Measurements from ENCODE around the gene ATP11A.
A peak's percentile ranks its signal among the peaks of the same experiment; 100 is the strongest.

ATP11A gene

GRCh38 chr13:112689303-112690245 is at the start of gene ATP11A:
ATP11A (plus strand) TSS chr13:112690038; CDS start chr13:112690417, 379 bp downstream.
- H3K4me3 ChIP-seq (ENCODE audit: insufficient read length, low read depth): peak within 1 kb of the TSS; percentile 65

DNA sequence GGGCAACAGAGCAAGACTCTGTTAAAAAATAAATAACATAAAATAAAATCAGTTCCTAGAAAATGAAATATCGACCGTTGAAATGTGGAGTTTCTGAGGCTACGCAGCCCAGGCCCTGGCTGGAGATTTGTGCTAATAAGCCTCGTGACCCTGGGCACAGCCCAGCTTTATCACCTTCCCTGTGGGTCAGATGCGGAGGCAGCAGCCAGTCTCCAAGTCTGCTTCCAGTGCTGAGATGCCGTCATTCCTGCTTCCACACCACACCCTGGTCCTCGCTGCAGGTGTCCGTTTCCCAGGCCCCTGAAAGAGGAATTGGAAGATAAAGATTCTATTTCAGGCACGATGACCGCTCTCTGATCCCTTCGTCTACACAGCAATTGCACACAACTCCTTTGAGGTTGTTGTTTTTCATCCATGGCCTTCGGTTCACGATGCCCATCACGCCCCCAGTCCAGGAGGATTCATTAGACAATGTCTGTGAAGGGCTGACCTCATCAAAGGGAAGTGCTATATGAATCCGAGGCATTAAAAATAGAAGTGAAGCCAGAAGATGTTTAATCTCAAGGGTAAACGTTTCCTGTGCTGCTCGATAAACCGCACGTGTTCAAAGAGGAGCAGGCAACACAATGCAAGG is 48.3 kb upstream of the ATP11A start:
- no peak for DNase-seq (ENCODE audit: low read depth, low spot score)
- no peak overlapping the region for H3K9ac ChIP-seq (ENCODE audit: insufficient read length, low read depth)
- peaks cover 25% of the 10 kb centered on the region for H3K27me3 ChIP-seq (ENCODE audit: insufficient read depth, insufficient read length)
- H3K4me3 ChIP-seq (ENCODE audit: insufficient read length, low read depth): no peak overlapping the region
- no peaks in the 10 kb centered on the region for H3K9me3 ChIP-seq (ENCODE audit: insufficient read depth, low read length)
- TF ChIP-seq YY1 (IDR thresholded peaks at IDR 0.05; ENCODE audit: insufficient read depth, insufficient read length): no peak
- no peak for TF ChIP-seq ZNF274 (IDR thresholded peaks at IDR 0.05; ENCODE audit: low read depth, low read length)
- no peak for TF ChIP-seq SUZ12 (IDR thresholded peaks at IDR 0.05; ENCODE audit: extremely low read depth, insufficient read depth, insufficient read length)
- no peaks in the 10 kb centered on the region for H3K4me1 ChIP-seq (ENCODE audit: insufficient read depth, insufficient read length)
- no peaks in the 10 kb centered on the region for H3K36me3 ChIP-seq (ENCODE audit: insufficient read depth, insufficient read length, low read length)

More at GRCh38 chr13:112689303-112690245, at the start of gene ATP11A:
- DNase-seq (ENCODE audit: low read depth, low spot score): peak; percentile 64
- peak within 1 kb of the TSS; percentile 87 for H3K9ac ChIP-seq (ENCODE audit: insufficient read length, low read depth)
- H3K4me1 ChIP-seq (ENCODE audit: insufficient read depth, insufficient read length): peaks cover 8% of the 10 kb centered on the region
- H3K9me3 ChIP-seq (ENCODE audit: insufficient read depth, low read length): no peaks in the 10 kb centered on the region
- H3K27me3 ChIP-seq (ENCODE audit: insufficient read depth, insufficient read length): peaks cover 7% of the 10 kb centered on the region
- no peaks in the 10 kb centered on the region for H3K36me3 ChIP-seq (ENCODE audit: insufficient read depth, insufficient read length, low read length)
- TF ChIP-seq YY1 (IDR thresholded peaks at IDR 0.05; ENCODE audit: insufficient read depth, insufficient read length) (no peak), ZNF274 (IDR thresholded peaks at IDR 0.05; ENCODE audit: low read depth, low read length) (no peak), SUZ12 (IDR thresholded peaks at IDR 0.05; ENCODE audit: extremely low read depth, insufficient read depth, insufficient read length) (no peak)

DNA sequence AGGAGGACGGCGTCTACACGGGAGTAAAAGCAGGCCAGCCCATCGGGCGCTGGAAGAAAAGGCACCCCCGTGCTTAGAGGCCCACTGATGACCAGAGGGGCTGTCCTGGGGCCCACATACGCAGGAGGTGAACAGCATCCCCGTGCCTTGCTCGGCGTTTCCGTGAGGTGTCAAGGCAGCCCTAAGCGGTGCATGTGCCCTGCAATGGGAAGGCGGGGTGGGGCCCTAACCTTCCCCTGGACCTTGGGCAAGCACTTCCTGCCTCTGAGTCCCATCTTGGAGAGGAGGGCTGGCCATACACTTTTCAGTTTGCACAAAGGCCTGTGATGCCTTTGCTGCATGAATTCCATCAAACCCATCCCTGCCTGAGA is 47.8 kb upstream of the ATP11A start:
- Histone ChIP-seq H3K9me3 (ENCODE audit: insufficient read depth, low read length) (no peaks in the 10 kb centered on the region), H3K9ac (ENCODE audit: insufficient read length, low read depth) (no peak overlapping the region)
- TF ChIP-seq SUZ12 (IDR thresholded peaks at IDR 0.05; ENCODE audit: extremely low read depth, insufficient read depth, insufficient read length) (no peak), ZNF274 (IDR thresholded peaks at IDR 0.05; ENCODE audit: low read depth, low read length) (no peak), YY1 (IDR thresholded peaks at IDR 0.05; ENCODE audit: insufficient read depth, insufficient read length) (no peak)

DNA sequence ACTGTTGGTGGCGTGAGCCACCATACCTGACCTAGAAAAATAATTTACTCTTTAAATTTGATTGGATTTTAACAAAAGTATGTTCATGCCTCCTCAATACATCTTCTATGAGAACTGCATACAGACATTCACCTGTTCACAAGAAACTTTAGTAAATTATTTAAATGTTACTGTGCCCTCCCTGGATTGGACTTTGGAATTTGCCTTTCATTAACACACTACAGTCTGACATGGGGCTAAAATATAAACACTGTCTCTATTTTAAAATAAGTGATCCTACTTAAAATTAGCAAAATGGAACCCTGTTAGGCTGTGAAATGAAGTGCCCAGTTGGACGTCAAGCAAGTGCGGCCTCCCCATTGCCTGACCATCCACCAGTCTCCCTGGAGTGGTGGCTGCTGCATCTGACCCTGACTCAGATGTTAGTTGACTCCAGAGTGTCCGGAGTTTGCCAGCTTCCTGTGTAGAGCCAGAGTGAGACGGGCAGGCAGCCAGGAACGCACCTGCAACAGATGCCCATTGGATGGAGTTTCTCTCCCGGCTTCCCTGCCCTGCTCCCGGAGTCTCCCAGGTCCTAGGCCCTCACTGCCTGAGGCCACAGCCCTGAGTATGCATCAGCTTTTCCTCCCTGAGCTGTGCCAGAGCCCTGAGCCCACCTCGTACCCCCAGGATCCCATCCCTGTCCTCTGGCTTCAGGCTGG is 45.9 kb upstream of the ATP11A start:
- H3K4me3 ChIP-seq (ENCODE audit: insufficient read length, low read depth): no peak overlapping the region
- no peak for DNase-seq (ENCODE audit: low read depth, low spot score)
- peaks cover 6% of the 10 kb centered on the region for H3K4me1 ChIP-seq (ENCODE audit: insufficient read depth, insufficient read length)
- no peaks in the 10 kb centered on the region for H3K36me3 ChIP-seq (ENCODE audit: insufficient read depth, insufficient read length, low read length)
- TF ChIP-seq YY1 (IDR thresholded peaks at IDR 0.05; ENCODE audit: insufficient read depth, insufficient read length): no peak
- TF ChIP-seq SUZ12 (IDR thresholded peaks at IDR 0.05; ENCODE audit: extremely low read depth, insufficient read depth, insufficient read length): no peak
- TF ChIP-seq ZNF274 (IDR thresholded peaks at IDR 0.05; ENCODE audit: low read depth, low read length): no peak
- peaks cover 20% of the 10 kb centered on the region for H3K27me3 ChIP-seq (ENCODE audit: insufficient read depth, insufficient read length)
- no peak overlapping the region for H3K9ac ChIP-seq (ENCODE audit: insufficient read length, low read depth)
- H3K9me3 ChIP-seq (ENCODE audit: insufficient read depth, low read length): no peaks in the 10 kb centered on the region

More for the DNA sequence above, 47.8 kb upstream of the ATP11A start:
- Histone ChIP-seq H3K4me3 (ENCODE audit: insufficient read length, low read depth) (no peak overlapping the region), H3K27me3 (ENCODE audit: insufficient read depth, insufficient read length) (peaks cover 25% of the 10 kb centered on the region), H3K4me1 (ENCODE audit: insufficient read depth, insufficient read length) (peaks cover under 1% of the 10 kb centered on the region), H3K36me3 (ENCODE audit: insufficient read depth, insufficient read length, low read length) (no peaks in the 10 kb centered on the region)
- DNase-seq (ENCODE audit: low read depth, low spot score): no peak

GRCh38 chr13:112645327-112645914 is 44.4 kb upstream of the ATP11A start:
- Histone ChIP-seq H3K9me3 (ENCODE audit: insufficient read depth, low read length) (no peaks in the 10 kb centered on the region), H3K9ac (ENCODE audit: insufficient read length, low read depth) (no peak overlapping the region), H3K36me3 (ENCODE audit: insufficient read depth, insufficient read length, low read length) (no peaks in the 10 kb centered on the region), H3K4me1 (ENCODE audit: insufficient read depth, insufficient read length) (peaks cover 6% of the 10 kb centered on the region), H3K4me3 (ENCODE audit: insufficient read length, low read depth) (no peak overlapping the region), H3K27me3 (ENCODE audit: insufficient read depth, insufficient read length) (peaks cover 5% of the 10 kb centered on the region)
- no peak for TF ChIP-seq SUZ12 (IDR thresholded peaks at IDR 0.05; ENCODE audit: extremely low read depth, insufficient read depth, insufficient read length)
- DNase-seq (ENCODE audit: low read depth, low spot score): no peak

DNA sequence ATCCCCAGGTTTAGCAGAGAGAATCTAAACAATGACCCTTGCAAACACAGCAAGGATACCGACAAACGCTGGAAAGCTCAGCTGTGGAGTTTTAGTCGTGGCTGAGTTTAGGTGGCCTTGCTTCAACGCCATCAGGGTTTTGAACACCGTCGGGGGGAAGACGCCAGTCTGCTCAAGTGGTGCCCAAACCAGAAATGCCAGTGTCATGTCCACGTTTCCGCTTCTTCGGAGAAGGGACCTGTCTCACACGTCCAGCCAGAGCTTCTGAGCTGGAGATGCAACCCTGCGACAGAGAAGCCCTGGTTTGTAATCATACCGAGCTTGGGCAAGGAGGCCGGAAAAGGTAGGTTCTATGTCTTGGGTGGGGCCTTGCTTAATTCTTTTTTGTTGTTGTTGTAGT is 42.6 kb upstream of the ATP11A start:
- TF ChIP-seq ZNF274 (IDR thresholded peaks at IDR 0.05; ENCODE audit: low read depth, low read length): no peak
- TF ChIP-seq YY1 (IDR thresholded peaks at IDR 0.05; ENCODE audit: insufficient read depth, insufficient read length): no peak
- TF ChIP-seq SUZ12 (IDR thresholded peaks at IDR 0.05; ENCODE audit: extremely low read depth, insufficient read depth, insufficient read length): no peak
- Histone ChIP-seq H3K4me1 (ENCODE audit: insufficient read depth, insufficient read length) (peaks cover 6% of the 10 kb centered on the region), H3K9me3 (ENCODE audit: insufficient read depth, low read length) (no peaks in the 10 kb centered on the region), H3K4me3 (ENCODE audit: insufficient read length, low read depth) (no peak overlapping the region), H3K27me3 (ENCODE audit: insufficient read depth, insufficient read length) (no peaks in the 10 kb centered on the region), H3K36me3 (ENCODE audit: insufficient read depth, insufficient read length, low read length) (no peaks in the 10 kb centered on the region), H3K9ac (ENCODE audit: insufficient read length, low read depth) (peak overlapping the region; percentile 0)
- no peak for DNase-seq (ENCODE audit: low read depth, low spot score)

Data from NT2/D1 (cell line).